Right ventricle myocardium superior (tissue), 1 donor: ENCODE data around the gene TMEM214. TPM values are rescaled to one million over a fixed set of nuclear protein-coding genes. Genes with fewer than 3 reads are reported as not detected.

Experiments used
- ATAC-seq: fragments of 200-7000 bp; cut with Tn5 transposase; one replicate; pipeline ENCODE4 v1.9.1; 2020; ENCODE audit warnings: mild to moderate bottlenecking; ENCODE audit not compliant: poor library complexity
- DNase-seq: peaks from one replicate; pipeline ENCODE4 v3.0.0-alpha.2; 2020
- intact Hi-C: fragments of 100-400 bp; cut with DNase I; formaldehyde crosslinking; loops from one replicate; pipeline ENCODE4 v1.11.2; 2022
- total RNA-seq: library from RNA; stranded (reverse); fragmentation: NEBNext Ultra II Directional; extraction: Animal tissue kit (Norgen Biotek cat#: 25700); gene quantifications from one replicate; pipeline ENCODE4 v1.2.1, GENCODE V29; 2021
- donor health status: DM: no; HTN: yes; CAD: no; lungs with severe emphysema.

TMEM214 gene
- total RNA-seq, 1 donor from 2014 or later, result 28.2 TPM

DNA sequence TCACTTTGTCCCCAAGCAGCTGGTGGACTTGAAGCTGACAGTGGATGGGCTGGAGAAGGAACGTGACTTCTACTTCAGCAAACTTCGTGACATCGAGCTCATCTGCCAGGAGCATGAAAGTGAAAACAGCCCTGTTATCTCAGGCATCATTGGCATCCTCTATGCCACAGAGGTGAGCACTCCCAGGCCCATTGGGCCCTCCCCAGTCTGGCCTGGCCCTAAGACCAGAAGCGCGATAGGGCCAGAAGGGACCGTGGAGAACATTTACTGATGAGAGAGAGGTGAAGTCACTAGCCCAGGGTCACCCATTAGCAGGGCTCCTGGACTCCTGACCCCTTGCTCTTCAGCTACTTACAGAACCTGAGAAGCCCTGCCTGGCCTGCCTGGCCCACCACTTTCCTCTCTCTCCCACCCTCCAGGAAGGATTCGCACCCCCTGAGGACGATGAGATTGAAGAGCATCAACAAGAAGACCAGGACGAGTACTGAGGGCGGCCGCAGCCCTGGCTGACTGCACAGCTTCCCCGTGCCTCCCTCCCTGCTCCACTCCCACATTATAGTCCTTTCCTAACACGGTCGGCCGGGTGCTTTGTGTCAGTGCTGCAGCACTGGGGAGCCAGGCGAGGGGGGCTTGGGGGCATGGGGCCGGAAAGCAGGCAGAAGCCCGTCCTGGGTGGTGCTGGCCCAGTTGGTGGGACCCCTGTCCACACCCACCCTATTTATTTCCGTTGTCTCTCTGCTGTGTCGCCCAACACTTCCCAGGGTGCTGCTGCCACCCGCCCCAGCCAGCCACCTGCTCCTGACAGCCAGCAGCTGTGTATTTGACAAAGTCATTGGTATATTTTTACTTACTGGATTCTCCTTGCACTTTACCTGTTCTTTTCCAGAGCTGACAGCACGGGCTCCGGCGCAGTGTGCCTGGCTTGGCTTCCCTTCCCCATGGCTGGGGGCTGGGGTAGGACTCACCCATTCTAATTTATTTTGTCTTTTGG is 6.6 kb upstream of the TMEM214 start:
- intact Hi-C loops, result no loop called here
- ATAC-seq (no peak), DNase-seq (no peak)

- no peak for ATAC-seq
- no peak for DNase-seq
- intact Hi-C loops, result no loop called here
Observed at GRCh38 chr2:27027211-27027651, 5.5 kb upstream of the TMEM214 start.

DNA sequence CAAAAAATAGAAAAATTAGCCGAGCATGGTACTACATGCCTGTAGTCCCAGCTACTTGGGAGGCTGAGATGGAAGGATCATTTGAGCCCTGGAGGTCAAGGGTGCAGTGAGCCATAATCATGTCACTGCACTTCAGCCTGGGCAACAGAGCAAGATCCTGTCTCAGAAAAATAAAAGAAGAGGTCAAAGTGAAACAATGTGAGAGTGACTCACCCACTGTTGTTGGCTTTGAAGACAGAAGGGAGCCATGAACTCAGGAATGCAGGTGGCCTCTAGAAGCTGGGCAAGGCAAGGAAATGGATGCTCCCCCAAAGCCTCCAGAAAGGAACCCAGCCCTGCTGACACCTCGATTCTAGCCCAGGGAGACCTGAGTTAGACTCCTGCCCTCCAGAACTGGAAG is 3.7 kb upstream of the TMEM214 start:
- intact Hi-C loops, result no loop called here
- ATAC-seq, result no peak
- DNase-seq, result no peak

DNA sequence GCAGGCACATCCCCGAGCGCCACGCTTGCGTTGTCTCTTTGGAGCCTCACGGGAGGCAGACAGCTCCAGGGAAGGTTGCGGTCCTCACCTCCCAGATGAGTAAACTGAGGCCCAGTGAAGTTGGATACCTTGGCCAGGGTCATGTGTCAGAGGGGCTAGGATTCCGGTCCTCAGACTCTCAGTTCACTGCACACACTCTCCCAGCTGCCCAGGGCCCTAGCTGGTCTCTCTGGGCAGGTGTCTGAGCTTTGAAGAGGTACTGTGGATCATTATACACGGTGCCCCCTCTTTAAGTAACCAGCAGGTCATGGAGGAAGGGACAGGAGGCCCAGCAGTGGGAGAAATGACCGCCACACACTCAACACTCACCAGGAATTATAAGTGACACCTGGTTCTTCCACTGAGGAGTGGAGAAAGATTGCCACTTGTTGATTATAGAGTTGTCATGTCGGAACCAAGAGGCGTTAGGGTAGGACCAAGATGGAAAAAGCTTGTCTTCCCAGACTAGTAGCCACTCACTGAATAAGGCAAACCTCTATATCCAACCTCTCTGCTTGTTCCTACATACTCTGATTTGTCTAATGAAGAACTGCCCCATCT is 588 bp downstream of the TMEM214 start:
- DNase-seq (no peak), ATAC-seq (no peak)
- intact Hi-C loops, result loop anchor here (10.0 kb wide), 1 partner anchor 51 kb away; the partner anchor contains the start of gene KHK

GRCh38 chr2:27038012-27038411 is 5.2 kb downstream of the TMEM214 start:
- intact Hi-C loops, result loop anchor here (10.0 kb wide), 1 partner anchor 47 kb away; the partner anchor contains the start of gene KHK
- no peak for ATAC-seq
- DNase-seq, result no peak

- intact Hi-C loops, result loop anchor here (10.0 kb wide), 1 partner anchor 46 kb away; the partner anchor contains the start of gene KHK
- DNase-seq (no peak), ATAC-seq (no peak)
Observed at GRCh38 chr2:27038631-27039339, 6.0 kb downstream of the TMEM214 start.

- intact Hi-C loops, result loop anchor here (10.0 kb wide), 1 partner anchor 45 kb away; the partner anchor contains the start of gene KHK
Observed at GRCh38 chr2:27039426-27039825, 6.7 kb downstream of the TMEM214 start.

DNA sequence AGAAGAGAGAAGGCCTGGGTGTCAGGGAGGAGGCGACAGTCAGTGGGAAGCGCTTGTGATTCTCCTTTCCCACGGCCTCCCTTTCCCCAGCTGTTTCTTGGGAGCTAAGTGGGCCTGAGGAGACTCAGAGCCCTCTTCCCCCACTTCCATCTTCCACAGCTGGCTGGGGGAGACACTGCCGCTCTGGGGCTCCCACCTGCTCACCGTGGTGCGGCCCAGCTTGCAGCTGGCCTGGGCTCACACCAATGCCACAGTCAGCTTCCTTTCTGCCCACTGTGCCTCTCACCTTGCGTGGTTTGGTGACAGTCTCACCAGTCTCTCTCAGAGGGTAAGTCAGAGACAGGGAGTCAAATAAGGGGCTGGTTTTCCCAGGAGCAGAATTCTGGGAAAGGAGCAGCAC is 7.1 kb downstream of the TMEM214 start:
- intact Hi-C loops, result loop anchor here (10.0 kb wide), 1 partner anchor 45 kb away; the partner anchor contains the start of gene KHK
- ATAC-seq, result no peak
- no peak for DNase-seq

More at GRCh38 chr2:27039426-27039825, 6.7 kb downstream of the TMEM214 start:
- DNase-seq, result no peak
- no peak for ATAC-seq

DNA sequence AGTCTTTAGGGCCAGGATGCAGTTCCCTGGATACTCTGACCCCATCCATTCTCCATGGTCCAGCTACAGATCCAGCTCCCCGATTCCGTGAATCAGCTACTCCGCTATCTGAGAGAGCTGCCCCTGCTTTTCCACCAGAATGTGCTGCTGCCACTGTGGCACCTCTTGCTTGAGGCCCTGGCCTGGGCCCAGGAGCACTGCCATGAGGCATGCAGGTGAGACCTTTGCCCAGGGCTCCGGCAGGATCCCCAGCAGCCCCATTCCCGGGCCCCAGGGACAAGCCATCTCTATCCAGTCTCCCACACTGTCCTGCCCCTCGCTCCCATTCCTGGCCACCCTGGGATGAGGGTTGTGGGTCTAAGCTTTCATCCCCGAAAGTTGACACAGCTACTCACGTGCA is 7.5 kb downstream of the TMEM214 start:
- ATAC-seq (no peak), DNase-seq (no peak)
- intact Hi-C loops, result no loop called here

DNA sequence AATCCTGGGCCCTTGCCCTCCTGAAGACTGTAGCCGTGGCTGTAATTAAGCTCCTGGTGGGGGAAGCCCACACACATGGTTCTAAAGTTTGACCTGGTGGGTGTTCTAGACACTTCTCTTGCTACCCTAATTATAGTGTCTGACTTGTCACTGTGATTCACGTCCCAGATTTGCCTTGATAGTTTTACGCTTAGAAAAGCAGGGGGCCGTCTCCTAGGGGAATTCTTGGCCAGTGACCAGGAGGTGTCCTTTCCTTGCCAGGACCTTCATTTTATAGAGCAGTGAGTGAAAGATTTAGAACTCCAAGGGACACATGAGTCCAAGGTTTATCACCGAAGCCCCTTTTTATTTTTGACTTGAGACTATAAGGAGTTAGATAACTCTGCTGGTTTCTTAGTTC is 9.0 kb downstream of the TMEM214 start:
- ATAC-seq, result no peak
- intact Hi-C loops, result no loop called here
- DNase-seq, result no peak

GRCh38 chr2:27042159-27042661 is 9.4 kb downstream of the TMEM214 start:
- ATAC-seq (no peak), DNase-seq (no peak)
- intact Hi-C loops, result no loop called here

DNA sequence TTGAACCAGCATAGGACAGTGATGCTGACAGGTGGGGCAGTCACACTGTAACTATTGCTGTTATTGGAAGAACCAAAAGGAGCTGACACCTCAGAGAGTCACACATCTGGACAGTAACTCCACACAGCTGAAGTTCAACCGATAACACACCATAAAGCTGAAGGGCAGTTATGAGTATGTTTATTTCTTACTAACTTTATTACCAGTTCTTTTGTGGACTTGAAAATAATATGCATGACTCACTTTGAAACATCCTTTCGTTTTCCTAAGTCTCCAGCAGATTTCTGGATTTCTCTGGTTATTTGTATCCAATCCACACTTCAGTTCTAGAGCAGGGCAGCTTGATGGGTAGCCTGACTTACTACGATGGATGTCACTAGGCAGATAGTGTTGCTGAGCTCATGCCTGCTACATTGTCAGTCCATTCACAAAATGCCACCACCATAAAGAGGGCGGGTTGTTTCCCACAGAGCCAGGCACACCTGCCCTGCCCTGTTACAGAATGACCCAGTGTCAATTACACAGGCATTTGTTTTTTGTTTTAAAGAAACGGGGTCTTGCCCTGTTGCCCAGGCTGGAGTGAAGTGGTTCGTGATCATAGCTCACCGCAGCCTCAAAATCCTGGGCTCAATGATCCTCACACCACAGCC is 10.3 kb downstream of the TMEM214 start:
- ATAC-seq (no peak), DNase-seq (no peak)
- intact Hi-C loops, result no loop called here

DNA sequence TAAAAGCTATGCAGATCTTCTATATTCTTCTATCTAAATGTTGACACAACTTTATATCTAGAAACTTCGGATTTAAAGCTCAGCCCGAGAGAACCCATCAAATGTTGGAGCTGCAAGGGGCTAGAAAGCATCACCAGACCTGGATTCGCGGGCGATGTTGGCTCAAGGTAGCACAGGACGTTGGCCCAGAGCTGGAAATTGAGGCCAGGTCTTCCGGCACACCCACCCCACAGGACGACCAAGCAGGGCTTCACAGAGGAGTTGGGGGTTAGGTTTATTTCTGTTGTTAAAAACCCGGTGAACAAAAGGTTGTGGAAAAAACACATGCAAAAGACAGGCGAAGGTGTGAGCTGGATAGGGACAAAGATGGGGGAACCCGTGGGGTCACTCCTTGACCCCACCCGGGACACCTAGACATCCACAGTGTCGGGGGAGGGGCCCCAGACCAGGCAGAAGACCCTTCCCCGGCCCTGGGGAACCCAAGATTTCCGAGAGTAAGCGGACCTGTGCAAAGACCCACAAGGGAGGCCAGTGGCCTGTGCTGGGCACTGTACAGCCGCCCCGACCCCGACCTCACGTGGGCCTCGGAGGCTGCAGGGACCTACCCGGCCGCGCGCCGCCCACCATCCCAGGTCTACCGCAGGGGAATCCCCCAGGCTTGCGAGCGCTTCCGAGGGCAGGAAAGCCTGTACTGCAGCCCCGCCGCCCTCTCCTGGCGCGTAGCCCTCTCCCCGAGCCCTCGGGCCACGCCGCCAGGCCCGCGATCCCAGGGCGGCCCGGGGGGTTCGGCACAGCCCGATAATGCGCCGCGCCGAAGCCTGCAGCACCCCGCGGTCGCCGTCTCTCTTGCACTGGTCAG is 16.9 kb downstream of the TMEM214 start:
- DNase-seq (peak; percentile 68), ATAC-seq (peak; percentile 31)
- intact Hi-C loops, result no loop called here

- ATAC-seq, result peak; percentile 85
- DNase-seq, result peak; percentile 88
- intact Hi-C loops, result no loop called here
Observed at GRCh38 chr2:27050281-27050995, 17.7 kb downstream of the TMEM214 start.

- DNase-seq, result peak; percentile 97
- intact Hi-C loops, result no loop called here
- ATAC-seq, result peak; percentile 86
Observed at GRCh38 chr2:27050996-27051901, 18.5 kb downstream of the TMEM214 start, which contains the start of gene AGBL5. TSS of gene AGBL5 (plus strand) at chr2:27051668. CDS start at chr2:27052959, 1,291 bp downstream.
